NCI-H2107 (cell line): ENCODE data around the gene C2CD5.
"Not testable (repeated sequence)": the region's sequence is repeated elsewhere in the genome, so short reads cannot be mapped to it uniquely, and the experiment has no call there.

Experiments used
- DNase-seq: peaks from one replicate; lab custom pipeline; 2025; lab: John Stamatoyannopoulos, UW

C2CD5 gene

GRCh38 chr12:22535478-22535877, 8.9 kb downstream of the C2CD5 start:
- no peak for DNase-seq

GRCh38 chr12:22535038-22535437, 9.3 kb downstream of the C2CD5 start:
- DNase-seq: no peak

- no peak for DNase-seq
Measured at GRCh38 chr12:22533155-22533554, 11.2 kb downstream of the C2CD5 start.

- DNase-seq: no peak
Measured at GRCh38 chr12:22532317-22532716, 12.0 kb downstream of the C2CD5 start.

GRCh38 chr12:22531205-22531604, 13.1 kb downstream of the C2CD5 start:
- no peak for DNase-seq

GRCh38 chr12:22529281-22530060, 14.9 kb downstream of the C2CD5 start:
- DNase-seq: no peak

- DNase-seq: no peak
Measured at GRCh38 chr12:22527999-22528398, 16.3 kb downstream of the C2CD5 start.

- no peak for DNase-seq
Measured at GRCh38 chr12:22526836-22527235, 17.5 kb downstream of the C2CD5 start.

GRCh38 chr12:22525426-22525825, 18.9 kb downstream of the C2CD5 start:
- DNase-seq: no peak

- DNase-seq: no peak
Measured at GRCh38 chr12:22518998-22519397, 25.3 kb downstream of the C2CD5 start.

- DNase-seq: peak; percentile 16
Measured at GRCh38 chr12:22518060-22518719, 26.2 kb downstream of the C2CD5 start.

GRCh38 chr12:22514875-22515274, 29.5 kb downstream of the C2CD5 start:
- no peak for DNase-seq

- no peak for DNase-seq
Measured at GRCh38 chr12:22505826-22506225, 38.5 kb downstream of the C2CD5 start.

- DNase-seq: no peak
Measured at GRCh38 chr12:22500100-22500499, 44.2 kb downstream of the C2CD5 start.

- DNase-seq: no peak
Measured at GRCh38 chr12:22499445-22499844, 44.9 kb downstream of the C2CD5 start.

GRCh38 chr12:22494319-22494718, 50.0 kb downstream of the C2CD5 start:
- DNase-seq: no peak

GRCh38 chr12:22491034-22491433, 53.3 kb downstream of the C2CD5 start:
- DNase-seq: no peak

GRCh38 chr12:22488478-22488877, 55.9 kb downstream of the C2CD5 start:
- DNase-seq: no peak

- DNase-seq: not testable (repeated sequence)
Measured at GRCh38 chr12:22487683-22488082, 56.7 kb downstream of the C2CD5 start.

- DNase-seq: no peak
Measured at GRCh38 chr12:22481547-22482104, 62.7 kb downstream of the C2CD5 start.

- not testable (repeated sequence) for DNase-seq
Measured at GRCh38 chr12:22480814-22481213, 63.5 kb downstream of the C2CD5 start.

- DNase-seq: no peak
Measured at GRCh38 chr12:22480016-22480415, 64.3 kb downstream of the C2CD5 start.

GRCh38 chr12:22477894-22478287, 66.5 kb downstream of the C2CD5 start:
- no peak for DNase-seq
